NCI-H748 treated with DMSO at 0.1 percent for 48 hours (cell line): ENCODE results near the gene EEIG2.

ENCODE experiments used
- DNase-seq: peaks from one replicate; lab custom pipeline; 2025; lab: John Stamatoyannopoulos, UW

EEIG2 gene

GRCh38 chr1:108551137-108551862, 8.6 kb upstream of the EEIG2 start:
- no peak for DNase-seq

GRCh38 chr1:108553905-108554304, 6.0 kb upstream of the EEIG2 start:
- no peak for DNase-seq

- no peak for DNase-seq
Observed at GRCh38 chr1:108554682-108555427, 5.0 kb upstream of the EEIG2 start.

- DNase-seq = no peak
Observed at GRCh38 chr1:108556066-108556465, 3.8 kb upstream of the EEIG2 start.

- no peak for DNase-seq
Observed at GRCh38 chr1:108556499-108556898, 3.4 kb upstream of the EEIG2 start.

- DNase-seq = no peak
Observed at GRCh38 chr1:108557296-108557695, 2.6 kb upstream of the EEIG2 start.

- no peak for DNase-seq
Observed at GRCh38 chr1:108560189-108560873, 431 bp downstream of the EEIG2 start.

- DNase-seq = peak; percentile 33
Observed at GRCh38 chr1:108560874-108561459, 1.1 kb downstream of the EEIG2 start.

GRCh38 chr1:108561689-108562326, 1.9 kb downstream of the EEIG2 start:
- DNase-seq = peak; percentile 71

GRCh38 chr1:108563808-108564207, 3.9 kb downstream of the EEIG2 start:
- no peak for DNase-seq

GRCh38 chr1:108565081-108565480, 5.2 kb downstream of the EEIG2 start:
- DNase-seq = no peak

GRCh38 chr1:108565512-108565911, 5.6 kb downstream of the EEIG2 start:
- DNase-seq = no peak

- DNase-seq = no peak
Observed at GRCh38 chr1:108568589-108568988, 8.7 kb downstream of the EEIG2 start.

GRCh38 chr1:108569097-108569728, 9.3 kb downstream of the EEIG2 start:
- no peak for DNase-seq

GRCh38 chr1:108570128-108570527, 10.2 kb downstream of the EEIG2 start:
- DNase-seq = peak; percentile 15

GRCh38 chr1:108570998-108571401, 11.1 kb downstream of the EEIG2 start:
- DNase-seq = no peak

- no peak for DNase-seq
Observed at GRCh38 chr1:108572182-108572581, 12.3 kb downstream of the EEIG2 start.

- DNase-seq = no peak
Observed at GRCh38 chr1:108573183-108573582, 13.3 kb downstream of the EEIG2 start.

- DNase-seq = no peak
Observed at GRCh38 chr1:108574008-108574407, 14.1 kb downstream of the EEIG2 start.

GRCh38 chr1:108575375-108575774, 15.5 kb downstream of the EEIG2 start:
- DNase-seq = no peak

GRCh38 chr1:108583757-108584427, 24.0 kb downstream of the EEIG2 start:
- no peak for DNase-seq
